Retinal pigment epithelial cell (primary cell): ENCODE measurements around the gene HMGB1.

Experiments
- DNase-seq: peaks from one replicate; pipeline ENCODE4 v3.0.0-alpha.2; 2010; ENCODE audit warnings: low read depth
- H3K4me3 ChIP-seq: 2 replicates; pipeline ENCODE4 v1.5.1; 2011; ENCODE audit warnings: mild to moderate bottlenecking, low read length, control low read depth, moderate library complexity
- CTCF ChIP-seq: conservative IDR thresholded peaks from 2 replicates; pipeline ENCODE4 v1.5.1; 2011; ENCODE audit warnings: low read depth, low read length, control low read depth, inconsistent platforms

HMGB1 gene

GRCh38 chr13:30481241-30481760 is 15.6 kb upstream of the HMGB1 start:
- TF ChIP-seq CTCF, result no peak
- DNase-seq, result no peak
- no peak overlapping the region for H3K4me3 ChIP-seq

GRCh38 chr13:30480292-30480950 is 14.7 kb upstream of the HMGB1 start:
- TF ChIP-seq CTCF, result no peak
- no peak for DNase-seq
- H3K4me3 ChIP-seq, result no peak overlapping the region

- no peak for DNase-seq
- no peak overlapping the region for H3K4me3 ChIP-seq
- no peak for TF ChIP-seq CTCF
Observed at GRCh38 chr13:30479883-30480219, 14.1 kb upstream of the HMGB1 start.

GRCh38 chr13:30479154-30479882 is 13.6 kb upstream of the HMGB1 start:
- H3K4me3 ChIP-seq, result no peak overlapping the region
- TF ChIP-seq CTCF, result no peak
- no peak for DNase-seq

GRCh38 chr13:30477346-30478195 is 11.8 kb upstream of the HMGB1 start:
- TF ChIP-seq CTCF, result no peak
- DNase-seq, result no peak
- no peak overlapping the region for H3K4me3 ChIP-seq

- H3K4me3 ChIP-seq, result no peak overlapping the region
- no peak for TF ChIP-seq CTCF
- DNase-seq, result no peak
Observed at GRCh38 chr13:30473675-30474074, 7.9 kb upstream of the HMGB1 start.
